ENCODE data around the gene POU2AF1. TPM values are rescaled to one million over a fixed set of nuclear protein-coding genes. Genes with fewer than 3 reads are reported as not detected.
A peak's percentile ranks its signal among the peaks of the same experiment; 100 is the strongest.

POU2AF1 gene
- total and polyA plus RNA-seq, 2 of the 13 experiments (the other 11 are each of a cell fraction or from before 2014, with no cell fraction given), result 1.9 to 3.6 TPM

- TF ChIP-seq YY1 (IDR thresholded peaks at IDR 0.05; ENCODE audit: insufficient read depth, insufficient replicate concordance, low read depth, low read length) (no peak), ZNF883 (CRISPR knock-in tag; IDR thresholded peaks at IDR 0.05; ENCODE audit: not compliant biosample characterization) (no peak)
These were observed 3.4 kb upstream of the POU2AF1 start (continued) for GRCh38 chr11:111382451-111382850.

DNA sequence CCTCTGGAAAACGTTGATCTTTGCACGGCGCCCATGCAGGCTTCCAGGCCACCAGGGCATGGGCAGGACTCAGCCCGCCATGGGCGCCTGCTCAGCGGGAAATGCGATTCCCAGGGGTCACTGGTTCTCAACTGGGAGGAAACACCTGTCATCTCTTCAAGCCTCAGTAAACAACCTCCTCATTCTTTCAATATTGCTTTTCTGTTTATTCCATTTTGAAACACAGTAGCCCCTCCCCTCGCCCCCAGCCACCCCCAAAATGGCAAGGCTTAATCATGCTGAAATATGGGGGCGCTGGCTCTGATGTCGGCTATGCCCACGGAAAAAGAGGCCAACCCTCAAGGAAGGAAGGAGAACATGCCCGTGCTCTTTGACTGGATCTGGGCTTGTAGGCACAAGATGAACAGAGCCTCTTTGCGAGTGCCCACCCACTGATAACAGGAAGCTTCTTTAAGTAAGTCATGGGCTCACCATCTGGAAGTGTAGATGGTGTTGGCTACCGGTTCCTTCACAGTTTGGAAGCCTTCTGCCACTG, 594 bp upstream of the POU2AF1 start:
- Histone ChIP-seq H3K4me1 (ENCODE audit: insufficient read depth, low read length) (peaks cover 41% of the 10 kb centered on the region), H3K36me3 (replicated peaks in 1 of 2; ENCODE audit: control insufficient read depth in 1 of 2, insufficient read depth in 2 of 2, low read length in 2 of 2) (no peaks in the 10 kb centered on the region), H4K20me1 (ENCODE audit: insufficient read depth, low read length) (no peaks in the 10 kb centered on the region), H3K79me2 (ENCODE audit: insufficient read depth, low read length) (no peaks in the 10 kb centered on the region), H2AFZ (ENCODE audit: low read length) (no peak overlapping the region), H3K4me2 (ENCODE audit: low read depth, low read length) (no peak overlapping the region), H3K9me3 (ENCODE audit: low read length) (no peaks in the 10 kb centered on the region), H3K9ac (ENCODE audit: insufficient read depth, low read depth, low read length) (no peak overlapping the region), H3K27ac (ENCODE audit: extremely low read length, insufficient read depth, low read length) (no peak overlapping the region), H3K4me3 (replicated peaks in 1 of 3; ENCODE audit: insufficient read depth in 1 of 3, low read depth in 2 of 3, low read length in 3 of 3) (no peak overlapping the region), H3K27me3 (ENCODE audit: control insufficient read depth in 1 of 2, insufficient read depth in 2 of 2, low read length in 2 of 2) (no peaks in the 10 kb centered on the region)
- FAIRE-seq (no peak), DNase-seq (ENCODE audit: low spot score) (no peak), ATAC-seq (no peak)
- ChIA-PET POLR2A (no interaction called here), CTCF (ENCODE audit: low intra/inter-chr PET ratio, low total read pairs) (no interaction called here)
- 90% methylated on average over 7 of the region's 14 CpGs for WGBS (ENCODE audit: low lambda C conversion rate)
- TF ChIP-seq HNRNPL (IDR thresholded peaks at IDR 0.05; ENCODE audit: low read depth, low read length) (0 out of 2 replicates have a peak, but pooled peaks have one; percentile 26), POGZ (CRISPR knock-in tag; IDR thresholded peaks at IDR 0.05) (0 out of 2 replicates have a peak, but pooled peaks have one; percentile 49), ZFP82 (CRISPR knock-in tag; IDR thresholded peaks at IDR 0.05; ENCODE audit: borderline replicate concordance) (no peak), ZBTB33 (CRISPR knock-in tag; IDR thresholded peaks at IDR 0.05) (peak; percentile 95)
- TF ChIP-seq, protein P1, sequence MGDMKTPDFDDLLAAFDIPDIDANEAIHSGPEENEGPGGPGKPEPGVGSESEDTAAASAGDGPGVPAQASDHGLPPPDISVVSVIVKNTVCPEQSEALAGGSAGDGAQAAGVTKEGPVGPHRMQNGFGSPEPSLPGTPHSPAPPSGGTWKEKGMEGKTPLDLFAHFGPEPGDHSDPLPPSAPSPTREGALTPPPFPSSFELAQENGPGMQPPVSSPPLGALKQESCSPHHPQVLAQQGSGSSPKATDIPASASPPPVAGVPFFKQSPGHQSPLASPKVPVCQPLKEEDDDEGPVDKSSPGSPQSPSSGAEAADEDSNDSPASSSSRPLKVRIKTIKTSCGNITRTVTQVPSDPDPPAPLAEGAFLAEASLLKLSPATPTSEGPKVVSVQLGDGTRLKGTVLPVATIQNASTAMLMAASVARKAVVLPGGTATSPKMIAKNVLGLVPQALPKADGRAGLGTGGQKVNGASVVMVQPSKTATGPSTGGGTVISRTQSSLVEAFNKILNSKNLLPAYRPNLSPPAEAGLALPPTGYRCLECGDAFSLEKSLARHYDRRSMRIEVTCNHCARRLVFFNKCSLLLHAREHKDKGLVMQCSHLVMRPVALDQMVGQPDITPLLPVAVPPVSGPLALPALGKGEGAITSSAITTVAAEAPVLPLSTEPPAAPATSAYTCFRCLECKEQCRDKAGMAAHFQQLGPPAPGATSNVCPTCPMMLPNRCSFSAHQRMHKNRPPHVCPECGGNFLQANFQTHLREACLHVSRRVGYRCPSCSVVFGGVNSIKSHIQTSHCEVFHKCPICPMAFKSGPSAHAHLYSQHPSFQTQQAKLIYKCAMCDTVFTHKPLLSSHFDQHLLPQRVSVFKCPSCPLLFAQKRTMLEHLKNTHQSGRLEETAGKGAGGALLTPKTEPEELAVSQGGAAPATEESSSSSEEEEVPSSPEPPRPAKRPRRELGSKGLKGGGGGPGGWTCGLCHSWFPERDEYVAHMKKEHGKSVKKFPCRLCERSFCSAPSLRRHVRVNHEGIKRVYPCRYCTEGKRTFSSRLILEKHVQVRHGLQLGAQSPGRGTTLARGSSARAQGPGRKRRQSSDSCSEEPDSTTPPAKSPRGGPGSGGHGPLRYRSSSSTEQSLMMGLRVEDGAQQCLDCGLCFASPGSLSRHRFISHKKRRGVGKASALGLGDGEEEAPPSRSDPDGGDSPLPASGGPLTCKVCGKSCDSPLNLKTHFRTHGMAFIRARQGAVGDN (CRISPR knock-in tag; IDR thresholded peaks at IDR 0.05), result peak; percentile 41; the same call in 1 of the 2 replicates
- intact Hi-C loops (cut with micrococcal nuclease; ENCODE audit: unreplicated experiment), result no loop called here
- no TSS peak for BruUV-seq (replicated peaks)
- in situ Hi-C loops (cut with HindIII; ENCODE audit: extremely low pct_ligation_motif_present, low pct_unique_long_range_greater_than_20kb), result no loop called here
